K562 (cell line): Measurements from ENCODE around the gene PIK3CG. TPM values are rescaled to one million over a fixed set of nuclear protein-coding genes. Genes with fewer than 3 reads are reported as not detected.
A peak's percentile ranks its signal among the peaks of the same experiment; 100 is the strongest.

Experiments used
- BMI1 ChIP-seq: fragments of 150-350 bp; IDR thresholded peaks from 2 replicates; pipeline ENCODE4 v1.6.1; 2014; ENCODE audit warnings: low read length
- CAMTA2 ChIP-seq: fragments of 250-450 bp; sonication (Bioruptor Pico); conservative IDR thresholded peaks from 2 replicates; pipeline ENCODE4 v1.5.1; 2022
- DACH1 ChIP-seq: fragments of 450-650 bp; IDR thresholded peaks from 2 replicates; pipeline ENCODE4 v1.6.1; 2018; ENCODE audit not compliant: partially characterized antibody
- ELF2 ChIP-seq: fragments of 250-450 bp; sonication (Bioruptor Pico); IDR thresholded peaks from 2 replicates; pipeline ENCODE4 v1.5.0; 2021; ENCODE audit warnings: mild to moderate bottlenecking
- HMBOX1 ChIP-seq: sonication (generic); IDR thresholded peaks from 2 replicates; pipeline ENCODE4 v1.6.1; 2016
- KAT8 ChIP-seq: fragments of 450-650 bp; IDR thresholded peaks from 2 replicates; pipeline ENCODE4 v1.6.1; 2016; ENCODE audit warnings: low read depth, mild to moderate bottlenecking
- NFE2L1 ChIP-seq: fragments of 450-650 bp; IDR thresholded peaks from 2 replicates; pipeline ENCODE4 v1.6.1; 2016; ENCODE audit warnings: missing genetic modification characterization, low read depth, mild to moderate bottlenecking, missing compliant biosample characterization, moderate library complexity, borderline replicate concordance
- NR2C1 ChIP-seq, 2 experiments: fragments of 450-650 bp; IDR thresholded peaks; 2 replicates each; pipeline ENCODE4 v1.6.1; 2017; ENCODE audit warnings: mild to moderate bottlenecking in 2 of 2, antibody characterized with exemption in 1 of 2, inconsistent platforms in 1 of 2, missing compliant biosample characterization in 1 of 2, missing genetic modification characterization in 1 of 2
- PCBP2 ChIP-seq: fragments of 200-400 bp; formaldehyde crosslinking; IDR thresholded peaks from 2 replicates; pipeline ENCODE4 v1.6.1; 2018; ENCODE audit warnings: low read length, low read depth, mild to moderate bottlenecking, moderate library complexity; ENCODE audit not compliant: poor library complexity, severe bottlenecking
- PML ChIP-seq: IDR thresholded peaks from 2 replicates; pipeline ENCODE4 v1.6.1; 2012; ENCODE audit warnings: low read length, inconsistent platforms
- PRDM10 ChIP-seq: fragments of 450-650 bp; IDR thresholded peaks from 2 replicates; pipeline ENCODE4 v1.6.1; 2018; ENCODE audit not compliant: partially characterized antibody
- SRSF3 ChIP-seq: fragments of 200-400 bp; formaldehyde crosslinking; IDR thresholded peaks from 2 replicates; pipeline ENCODE4 v1.6.1; 2016; ENCODE audit warnings: mild to moderate bottlenecking, low read length, moderate library complexity; ENCODE audit not compliant: insufficient read depth
- TAF1 ChIP-seq: IDR thresholded peaks from 2 replicates; pipeline ENCODE4 v1.6.1; 2011; ENCODE audit warnings: mild to moderate bottlenecking, low read length, moderate library complexity; ENCODE audit not compliant: insufficient read depth, control insufficient read depth, severe bottlenecking; ENCODE audit errors: extremely low read depth
- TOE1 ChIP-seq, 2 experiments: fragments of 450-650 bp in 1 of 2; sonication (generic) in 1 of 2; formaldehyde crosslinking in 1 of 2; IDR thresholded peaks; 2 replicates each; pipeline versions ENCODE4 v1.7.1 to v1.8.0; 2016 to 2022; ENCODE audit warnings: borderline replicate concordance in 2 of 2, mild to moderate bottlenecking in 2 of 2, antibody characterized with exemption in 1 of 2, inconsistent platforms in 1 of 2, low read depth in 1 of 2, missing genetic modification reagents in 1 of 2, moderate library complexity in 1 of 2
- ZNF23 ChIP-seq: fragments of 250-450 bp; sonication (Bioruptor Pico); IDR thresholded peaks from 2 replicates; pipeline ENCODE4 v1.4.0; 2020; ENCODE audit warnings: mild to moderate bottlenecking
- ZNF354B ChIP-seq: fragments of 250-450 bp; sonication (Bioruptor Pico); IDR thresholded peaks from 2 replicates; pipeline ENCODE4 v1.4.0; 2020
- polyA plus RNA-seq, 8 experiments: library from polyadenylated mRNA; depleted of rRNA in 4 of 8; stranded (reverse) in 5 of 8; unstranded in 3 of 8; fragments of >200 nt; fragmentation: Nextera tagmentation in 2 of 8; fragmentation: Illumina TruSeq in 1 of 8; extraction: Ambion mirVana in 2 of 8; extraction: Trizol in 1 of 8; gene quantifications; 2 replicates each; pipeline versions ENCODE4 v1.2.1 to v1.2.3, GENCODE V29; 2011 to 2014; ENCODE audit warnings: inconsistent platforms in 1 of 8, missing spikeins in 1 of 8
- total RNA-seq, 7 experiments: library from RNA; depleted of rRNA in 6 of 7; stranded (reverse); fragments of >200 nt in 6 of 7; fragmentation: Illumina TruSeq in 2 of 7; extraction: Trizol in 2 of 7; gene quantifications; 2 replicates each; pipeline versions ENCODE4 v1.2.1 to v1.2.3, GENCODE V29; 2011 to 2021; ENCODE audit warnings: low replicate concordance in 1 of 7
- TF ChIP-seq, protein P1 (sequence below): fragments of 450-650 bp; IDR thresholded peaks from one replicate; pipeline ENCODE4 v1.6.1; 2018; ENCODE audit warnings: mild to moderate bottlenecking, moderate library complexity; ENCODE audit not compliant: partially characterized antibody
- TF ChIP-seq, protein P2 (sequence below): fragments of 250-450 bp; sonication (Bioruptor Pico); IDR thresholded peaks from 2 replicates; pipeline ENCODE4 v1.4.0; 2020; ENCODE audit warnings: mild to moderate bottlenecking, moderate library complexity

The PIK3CG gene
- total and polyA plus RNA-seq, 9 of the 15 experiments (the other 6 are each of a cell fraction or from before 2014, with no cell fraction given) = 5.3 to 42.5 (median 29.0) TPM

DNA sequence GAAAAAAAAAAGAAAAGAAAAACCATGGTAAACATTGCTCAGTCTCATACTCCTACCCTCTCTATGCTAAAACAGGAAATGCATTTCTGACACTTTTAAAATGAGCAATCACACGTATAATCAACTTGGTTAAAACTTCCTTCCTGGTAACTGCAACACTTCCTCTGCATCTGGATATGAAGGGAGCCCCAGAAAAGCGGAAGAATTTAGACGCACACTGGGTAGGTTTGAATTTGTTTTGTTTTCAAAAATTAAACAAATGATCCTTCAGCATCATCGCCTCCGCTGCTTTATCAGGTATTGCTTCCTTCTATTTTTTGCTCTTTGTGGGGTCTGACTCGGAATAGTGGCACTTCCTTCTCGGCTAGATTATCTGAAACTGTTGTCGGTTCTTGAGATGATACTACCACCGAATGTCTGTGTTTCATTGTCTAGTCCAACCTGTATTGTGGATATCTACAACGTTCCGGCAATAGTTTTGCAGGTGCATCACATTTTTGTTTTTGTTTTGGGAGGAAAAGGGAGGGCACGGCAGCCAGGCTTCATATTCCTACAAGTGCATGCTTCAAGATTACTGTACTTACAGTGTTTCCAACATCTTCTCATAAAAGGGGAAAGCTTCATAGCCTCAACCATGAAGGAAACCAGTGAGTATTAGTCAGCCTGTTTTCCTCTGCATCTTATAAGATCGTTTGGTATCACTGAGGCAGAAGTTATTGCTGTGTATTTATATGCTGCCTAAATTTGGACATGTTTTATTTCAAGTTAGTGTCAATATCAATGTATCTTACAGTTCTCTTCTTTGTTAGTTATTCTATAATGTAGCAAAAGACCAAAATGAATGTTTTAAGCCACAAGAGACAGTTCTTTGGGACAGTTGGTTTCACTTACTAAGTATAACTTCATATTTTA, at the start of gene PIK3CG (continued):
- TF ChIP-seq, protein P1, sequence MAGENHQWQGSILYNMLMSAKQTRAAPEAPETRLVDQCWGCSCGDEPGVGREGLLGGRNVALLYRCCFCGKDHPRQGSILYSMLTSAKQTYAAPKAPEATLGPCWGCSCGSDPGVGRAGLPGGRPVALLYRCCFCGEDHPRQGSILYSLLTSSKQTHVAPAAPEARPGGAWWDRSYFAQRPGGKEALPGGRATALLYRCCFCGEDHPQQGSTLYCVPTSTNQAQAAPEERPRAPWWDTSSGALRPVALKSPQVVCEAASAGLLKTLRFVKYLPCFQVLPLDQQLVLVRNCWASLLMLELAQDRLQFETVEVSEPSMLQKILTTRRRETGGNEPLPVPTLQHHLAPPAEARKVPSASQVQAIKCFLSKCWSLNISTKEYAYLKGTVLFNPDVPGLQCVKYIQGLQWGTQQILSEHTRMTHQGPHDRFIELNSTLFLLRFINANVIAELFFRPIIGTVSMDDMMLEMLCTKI = no peak
- TF ChIP-seq CAMTA2 (CRISPR knock-in tag) (no peak), HMBOX1 (peak; percentile 87), ZNF23 (CRISPR knock-in tag) (peak; percentile 53; the same call in 1 of the 2 replicates), BMI1 (no peak), DACH1 (no peak), NR2C1 (IDR thresholded peaks at IDR 0.05) (peak; percentile 7; the same call in 1 of the 2 replicates), NR2C1 (tag; IDR thresholded peaks at IDR 0.05) (no peak), PML (no peak; the same call in 1 of the 2 replicates), TOE1 (IDR thresholded peaks at IDR 0.05; ENCODE audit: borderline replicate concordance) (peak; percentile 60), TOE1 (CRISPR knock-in tag; IDR thresholded peaks at IDR 0.05; ENCODE audit: borderline replicate concordance, low read depth) (0 out of 2 replicates have a peak, but pooled peaks have one; percentile 61), KAT8 (no peak), NFE2L1 (tag) (no peak), ELF2 (CRISPR knock-in tag) (peak; percentile 74; the same call in 1 of the 2 replicates), ZNF354B (CRISPR knock-in tag) (no peak), PRDM10 (peak; percentile 76), SRSF3 (no peak), TAF1 (peak; percentile 43), PCBP2 (no peak)
- TF ChIP-seq, protein P2, sequence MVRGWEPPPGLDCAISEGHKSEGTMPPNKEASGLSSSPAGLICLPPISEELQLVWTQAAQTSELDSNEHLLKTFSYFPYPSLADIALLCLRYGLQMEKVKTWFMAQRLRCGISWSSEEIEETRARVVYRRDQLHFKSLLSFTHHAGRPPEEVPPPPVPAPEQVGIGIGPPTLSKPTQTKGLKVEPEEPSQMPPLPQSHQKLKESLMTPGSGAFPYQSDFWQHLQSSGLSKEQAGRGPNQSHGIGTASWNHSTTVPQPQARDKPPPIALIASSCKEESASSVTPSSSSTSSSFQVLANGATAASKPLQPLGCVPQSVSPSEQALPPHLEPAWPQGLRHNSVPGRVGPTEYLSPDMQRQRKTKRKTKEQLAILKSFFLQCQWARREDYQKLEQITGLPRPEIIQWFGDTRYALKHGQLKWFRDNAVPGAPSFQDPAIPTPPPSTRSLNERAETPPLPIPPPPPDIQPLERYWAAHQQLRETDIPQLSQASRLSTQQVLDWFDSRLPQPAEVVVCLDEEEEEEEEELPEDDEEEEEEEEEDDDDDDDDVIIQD (CRISPR knock-in tag) = no peak
